Endothelial cell of umbilical vein (primary cell): ENCODE data around the gene C11orf21. TPM values are rescaled to one million over a fixed set of nuclear protein-coding genes. Genes with fewer than 3 reads are reported as not detected.

Experiments
- BruUV-seq: library from RNA; stranded (reverse); fragments of 400-500 nt; replicated peaks from 2 replicates; lab custom pipeline; 2021; lab: Mats Ljungman, UMichigan
- CTCF ChIA-PET: fragments of 300-600, 350-600 bp; sonication (Branson Sonifier 250); formaldehyde crosslinking; loops from one replicate; lab custom pipeline; 2021; ENCODE audit warnings: antibody characterized with exemption, inconsistent platforms; lab: Charles Lee
- POLR2A ChIA-PET: fragments of 300-600, 350-600 bp; sonication (Branson Sonifier 250); formaldehyde crosslinking; loops from one replicate; lab custom pipeline; 2021; ENCODE audit warnings: antibody characterized with exemption, inconsistent platforms; lab: Charles Lee
- DNase-seq: peaks from one replicate; pipeline ENCODE4 v3.0.0-alpha.2; 2011; ENCODE audit warnings: low read depth, low spot score
- FAIRE-seq: peaks from 2 replicates; lab custom pipeline; 2011; peaks lifted over from hg19 to GRCh38; lab: Jason Lieb, UNC
- H2AFZ ChIP-seq: 2 replicates; pipeline ENCODE4 v1.6.0; 2012; ENCODE audit warnings: low read depth, low read length, control low read depth, inconsistent platforms
- H3K27ac ChIP-seq: 2 replicates; pipeline ENCODE4 v1.5.1; 2011; ENCODE audit warnings: low read depth, mild to moderate bottlenecking, control low read depth, low read length, moderate library complexity; ENCODE audit not compliant: insufficient read depth
- H3K27me3 ChIP-seq, 2 experiments: 2 replicates each; pipeline versions ENCODE4 v1.6.0 to v1.6.1; 2011; ENCODE audit warnings: low read length in 2 of 2, mixed read lengths in 1 of 2; ENCODE audit not compliant: control insufficient read depth in 2 of 2, insufficient read depth in 2 of 2
- H3K36me3 ChIP-seq, 2 experiments: 2 replicates in 1 of 2; 3 replicates in 1 of 2; pipeline ENCODE4 v1.5.1; 2011; ENCODE audit warnings: low read length in 2 of 2, mild to moderate bottlenecking in 1 of 2, moderate library complexity in 1 of 2; ENCODE audit not compliant: control insufficient read depth in 2 of 2, insufficient read depth in 2 of 2; ENCODE audit errors: extremely low read depth in 1 of 2
- H3K4me1 ChIP-seq: 3 replicates; pipeline ENCODE4 v1.5.1; 2011; ENCODE audit warnings: mild to moderate bottlenecking, low read length; ENCODE audit not compliant: control insufficient read depth, insufficient read depth; ENCODE audit errors: extremely low read depth
- H3K4me2 ChIP-seq: 2 replicates; pipeline ENCODE4 v1.6.1; 2011; ENCODE audit warnings: low read length, control low read depth, mixed read lengths; ENCODE audit not compliant: insufficient read depth
- H3K4me3 ChIP-seq, 3 experiments: fragments of 200-600 bp in 1 of 3; sonication (generic), shearing (Covaris generic) in 1 of 3; replicated peaks in 1 of 3; 2 replicates each; pipeline ENCODE4 v1.5.1; 2011 to 2016; ENCODE audit warnings: control low read depth in 3 of 3, low read length in 3 of 3, mild to moderate bottlenecking in 2 of 3, inconsistent platforms in 1 of 3, low read depth in 1 of 3, moderate library complexity in 1 of 3; ENCODE audit not compliant: insufficient read depth in 1 of 3
- H3K79me2 ChIP-seq: 2 replicates; pipeline ENCODE4 v1.6.0; 2012; ENCODE audit warnings: low read length, inconsistent platforms; ENCODE audit not compliant: control insufficient read depth, insufficient read depth
- H3K9ac ChIP-seq: replicated peaks from 2 replicates; pipeline ENCODE3; 2011; ENCODE audit warnings: low read length, control low read depth; ENCODE audit not compliant: insufficient read depth; ENCODE audit errors: extremely low read depth
- H3K9me1 ChIP-seq: replicated peaks from 3 replicates; pipeline ENCODE4 v1.6.0; 2011; ENCODE audit warnings: mild to moderate bottlenecking, low read length; ENCODE audit not compliant: control insufficient read depth, insufficient read depth; ENCODE audit errors: extremely low read depth
- H3K9me3 ChIP-seq: replicated peaks from 2 replicates; pipeline ENCODE4 v1.5.1; 2012; ENCODE audit warnings: low read length, inconsistent platforms; ENCODE audit not compliant: control insufficient read depth, insufficient read depth
- H4K20me1 ChIP-seq: replicated peaks from 2 replicates; pipeline ENCODE3; 2011; ENCODE audit warnings: mild to moderate bottlenecking, low read length; ENCODE audit not compliant: control insufficient read depth, insufficient read depth; ENCODE audit errors: extremely low read depth
- CTCF ChIP-seq, 2 donors: IDR thresholded peaks; 1 replicate in 1 of 2; 2 replicates in 1 of 2; pipeline ENCODE4 v1.5.1; 2011; ENCODE audit warnings: low read length in 2 of 2, mild to moderate bottlenecking in 2 of 2, moderate library complexity in 2 of 2, control low read depth in 1 of 2, inconsistent platforms in 1 of 2, low read depth in 1 of 2; ENCODE audit not compliant: insufficient read depth in 1 of 2; ENCODE audit errors: extremely low read depth in 1 of 2
- FOS ChIP-seq: IDR thresholded peaks from 2 replicates; pipeline ENCODE4 v1.6.1; 2011; ENCODE audit warnings: mild to moderate bottlenecking, low read length, moderate library complexity, borderline replicate concordance; ENCODE audit not compliant: insufficient read depth
- GATA2 ChIP-seq: IDR thresholded peaks from 2 replicates; pipeline ENCODE4 v1.7.0; 2011; ENCODE audit warnings: low read depth, mild to moderate bottlenecking, moderate library complexity, mixed read lengths, low read length; ENCODE audit not compliant: insufficient read length, insufficient read depth
- MYC ChIP-seq: IDR thresholded peaks from one replicate; pipeline ENCODE4 v1.6.1; 2011; ENCODE audit warnings: mild to moderate bottlenecking, low read depth, low read length
- POLR2A ChIP-seq: IDR thresholded peaks from 2 replicates; pipeline ENCODE4 v1.6.1; 2012; ENCODE audit warnings: low read depth, mild to moderate bottlenecking, control low read depth, low read length
- POLR2AphosphoS5 ChIP-seq: IDR thresholded peaks from 2 replicates; pipeline ENCODE4 v1.6.1; 2012; ENCODE audit warnings: low read depth, mild to moderate bottlenecking, control low read depth, low read length, moderate library complexity; ENCODE audit not compliant: insufficient read depth
- dilution Hi-C: fragments of 300-500 bp; cut with MboI; formaldehyde crosslinking; loops from one replicate; pipeline ENCODE4 v1.15.0; 2019; ENCODE audit warnings: low sequenced_read_pairs; ENCODE audit not compliant: extremely low pct_ligation_motif_present
- intact Hi-C: fragments of 100-400 bp; cut with micrococcal nuclease; formaldehyde crosslinking; loops from one replicate; pipeline ENCODE4 v1.10.0; 2022
- polyA plus RNA-seq, 4 experiments: library from polyadenylated mRNA; depleted of rRNA in 3 of 4; stranded (reverse) in 3 of 4; unstranded in 1 of 4; fragments of >200 nt; gene quantifications; 2 replicates each; pipeline versions ENCODE4 v1.2.1 to v1.2.3, GENCODE V29; 2011 to 2012; ENCODE audit warnings: missing spikeins in 1 of 4
- total RNA-seq: library from RNA; stranded (reverse); gene quantifications from 2 replicates; pipeline ENCODE4 v1.2.3, GENCODE V29; 2021

C11orf21 gene
- total and polyA plus RNA-seq, 2 donors (not counting 3 experiments of a cell fraction or from before 2014, with no cell fraction given) = not detected

DNA sequence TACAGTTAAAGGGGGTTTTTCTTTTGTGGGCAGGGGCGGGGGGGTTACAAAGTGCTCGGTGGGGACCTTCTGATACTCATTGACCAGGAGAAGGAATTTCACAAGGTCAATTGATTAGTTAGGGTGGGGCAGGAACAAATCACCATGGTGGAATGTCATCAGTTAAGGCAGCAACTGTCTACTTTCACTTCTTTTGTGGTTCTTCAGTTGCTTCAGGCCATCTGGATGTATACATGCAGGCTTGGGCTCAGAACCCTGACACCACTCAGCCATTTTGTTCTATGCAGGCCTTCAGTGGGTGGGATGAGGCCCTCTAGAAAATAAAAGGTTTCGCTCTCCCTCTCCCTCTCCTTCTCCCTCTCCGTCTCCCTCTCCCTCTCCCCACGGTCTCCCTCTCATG is 29.7 kb upstream of the C11orf21 start:
- FAIRE-seq = no peak
- POLR2A ChIA-PET = no interaction called here

More for the DNA sequence above, 29.7 kb upstream of the C11orf21 start:
- Histone ChIP-seq H3K4me3 (no peak overlapping the region), H4K20me1 (no peaks in the 10 kb centered on the region), H3K9me1 (no peaks in the 10 kb centered on the region), H3K9ac (no peak overlapping the region), H3K4me1 (no peaks in the 10 kb centered on the region), H3K4me2 (no peak overlapping the region), H3K27ac (no peak overlapping the region), H3K27me3 (no peaks in the 10 kb centered on the region), H3K79me2 (no peaks in the 10 kb centered on the region), H3K36me3 (no peaks in the 10 kb centered on the region), H3K9me3 (no peaks in the 10 kb centered on the region), H2AFZ (no peak overlapping the region)
- no TSS peak for BruUV-seq
- intact Hi-C loops (no loop called here), dilution Hi-C loops (no loop called here)
- CTCF ChIA-PET = no interaction called here
- TF ChIP-seq MYC (no peak), POLR2A (no peak), POLR2AphosphoS5 (no peak), FOS (no peak), CTCF (IDR thresholded peaks at IDR 0.05; ENCODE audit: extremely low read depth in 1 of 2, insufficient read depth in 1 of 2, low read depth in 1 of 2, low read length in 2 of 2) (no peak), GATA2 (no peak)
- no peak for DNase-seq
